Adipose tissue (tissue), 3 donors: ENCODE results near the gene CNKSR3. TPM values are rescaled to one million over a fixed set of nuclear protein-coding genes. Genes with fewer than 3 reads are reported as not detected.
"Not testable (repeated sequence)": the region's sequence is repeated elsewhere in the genome, so short reads cannot be mapped to it uniquely, and the experiment has no call there.

Experiments used
- H3K27ac ChIP-seq: one replicate; pipeline ENCODE4 v1.5.1; 2013; ENCODE audit warnings: low read depth, low read length
- WGBS, 3 donors: extraction: QIAGEN DNeasy Blood & Tissue Kit; methylation state at CpG; one replicate each; pipeline ENCODE4 v1.1.7; 2013; 5-methylcytosine and 5-hydroxymethylcytosine counted together
- polyA plus RNA-seq, 3 donors: library from polyadenylated mRNA; stranded (reverse); fragments of 200-250 nt; gene quantifications; one replicate each; pipeline ENCODE4 v1.2.3, GENCODE V29; 2013
- donor health status: healthy with polysubstance abuse.
- donor health status: Bipolar disorder and iron deficiency.
- donor health status: healthy.

CNKSR3 gene
- 1 to 10 TPM; 3.8 to 6.8 (median 6.5) TPM for polyA plus RNA-seq

- WGBS, 3 donors = 0 to 1% (median 1%) methylated on average over 62 to 86 of the region's 86 CpGs
- H3K27ac ChIP-seq = no peak within 1 kb of the TSS
Measured at GRCh38 chr6:154510144-154510905, at the start of gene CNKSR3. Gene CNKSR3, minus strand, starts transcription at chr6:154510685. Its CDS starts 571 bp downstream, at chr6:154510114.

DNA sequence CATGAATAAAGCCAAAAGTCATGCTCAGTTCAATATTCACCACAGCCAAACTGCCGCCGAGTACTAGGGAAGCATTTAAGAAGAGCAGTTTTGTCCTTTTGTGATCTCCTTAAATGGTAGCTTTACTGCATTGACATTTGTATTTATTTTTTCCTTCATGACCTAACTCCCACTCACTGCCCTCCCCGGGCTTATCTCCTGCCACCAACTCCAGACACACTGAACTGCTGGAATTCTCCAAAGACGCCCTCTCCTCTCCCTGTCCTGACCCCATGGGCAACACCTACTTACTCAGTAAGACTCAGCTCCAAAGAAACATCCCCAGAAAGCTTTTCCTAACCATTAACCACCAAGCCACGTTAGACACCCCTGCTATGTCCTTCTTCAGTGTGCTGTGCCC lies 48.5 kb upstream of the CNKSR3 start:
- WGBS, 3 donors = 55 to 69% (median 66%) methylated on average over 5 of the region's 5 CpGs

GRCh38 chr6:154558513-154558912 lies 48.0 kb upstream of the CNKSR3 start:
- 97 to 99% (median 98%) methylated on average over 6 of the region's 6 CpGs for WGBS, 3 donors

More for the DNA sequence above, 48.5 kb upstream of the CNKSR3 start:
- no peak overlapping the region for H3K27ac ChIP-seq

DNA sequence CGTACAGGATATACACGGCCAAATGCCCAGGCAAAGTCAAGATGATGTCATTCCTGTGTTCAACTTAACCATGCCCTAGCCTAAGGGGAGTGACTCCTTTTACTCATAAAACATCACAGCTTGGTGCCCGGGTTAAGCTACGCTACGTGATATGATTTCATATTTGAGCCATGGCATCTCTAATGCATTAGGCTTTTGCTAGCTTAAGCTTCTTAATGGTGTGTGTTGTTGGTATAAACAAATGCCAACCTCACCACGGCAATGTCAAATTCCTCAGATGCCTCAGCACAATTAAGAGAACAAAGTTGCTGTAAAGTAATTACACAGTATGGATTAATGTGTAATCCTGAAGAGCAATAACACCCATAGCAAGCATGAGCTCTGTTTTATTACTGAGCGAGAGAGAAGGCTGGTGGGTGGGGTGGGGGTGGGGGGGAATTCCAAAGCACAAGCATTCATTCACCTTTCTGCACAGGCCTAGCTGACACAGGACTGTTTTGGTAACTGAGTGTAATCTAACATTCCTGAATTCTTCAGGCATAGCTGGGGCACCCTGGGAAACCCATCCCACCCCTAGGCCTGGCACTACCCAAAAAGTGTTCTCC lies 44.7 kb upstream of the CNKSR3 start:
- WGBS, 3 donors = 69 to 85% (median 84%) methylated on average over 7 of the region's 7 CpGs
- no peak overlapping the region for H3K27ac ChIP-seq

More at GRCh38 chr6:154558513-154558912, 48.0 kb upstream of the CNKSR3 start:
- H3K27ac ChIP-seq = no peak overlapping the region

- 80 to 91% (median 91%) methylated on average over 6 of the region's 6 CpGs for WGBS, 3 donors
- H3K27ac ChIP-seq = no peak overlapping the region
Measured at GRCh38 chr6:154554491-154554890, 44.0 kb upstream of the CNKSR3 start.

- no peak overlapping the region for H3K27ac ChIP-seq
Measured at GRCh38 chr6:154550779-154551178, 40.3 kb upstream of the CNKSR3 start.

DNA sequence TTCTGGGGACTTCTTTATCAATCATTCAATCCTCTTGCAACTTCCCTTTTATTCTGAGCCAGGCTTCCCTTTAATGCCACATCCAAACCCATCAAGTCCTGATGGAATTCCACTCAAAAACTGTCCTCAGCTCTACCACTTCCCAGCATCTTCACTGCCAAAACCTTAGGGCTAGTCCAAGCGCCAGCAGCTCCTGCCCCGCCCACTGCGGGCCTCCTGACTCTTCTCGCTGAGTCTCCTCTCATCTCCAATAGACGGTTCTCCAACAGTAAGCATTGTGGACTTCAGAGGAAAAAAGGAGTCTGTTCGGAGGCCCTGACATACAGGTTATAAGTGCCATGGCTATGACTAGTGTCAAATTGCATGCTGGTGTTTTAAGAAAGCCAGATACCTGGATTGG lies 38.7 kb upstream of the CNKSR3 start:
- WGBS, 3 donors = 93 to 95% (median 94%) methylated on average over 6 of the region's 6 CpGs
- H3K27ac ChIP-seq = no peak overlapping the region

DNA sequence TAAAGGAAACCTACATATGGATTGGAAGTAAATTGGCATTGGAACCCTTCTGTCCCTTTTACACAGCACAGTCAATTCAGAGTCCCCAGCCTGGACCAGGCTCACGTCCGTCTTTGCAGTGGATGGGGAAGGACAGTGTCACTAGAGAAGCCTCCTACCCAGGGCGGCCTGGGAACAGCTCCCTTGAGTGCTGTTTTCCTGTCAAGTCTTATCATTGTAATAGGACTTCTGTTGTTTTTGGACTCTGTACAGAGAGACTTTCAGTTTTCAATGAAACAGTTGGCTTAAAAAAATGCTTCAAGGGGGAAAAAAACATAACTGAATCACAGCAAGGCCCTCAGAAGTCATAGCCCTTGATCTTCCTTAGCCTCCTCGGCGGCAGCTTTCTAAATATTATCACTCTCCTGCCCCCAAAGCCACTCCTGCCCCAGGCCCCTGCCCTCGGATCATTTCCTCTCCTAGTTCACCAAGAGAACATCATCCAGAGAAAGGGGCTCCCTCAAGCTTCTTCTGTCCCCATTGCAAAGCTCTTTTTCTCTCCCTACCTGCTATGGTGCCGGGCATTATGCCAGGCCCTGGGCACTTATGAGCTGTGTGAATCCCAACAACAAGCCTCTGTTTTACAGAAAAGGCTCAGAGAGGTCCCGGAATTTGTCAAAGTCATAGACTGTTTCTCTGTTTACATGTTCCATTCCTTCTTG lies 37.8 kb upstream of the CNKSR3 start:
- H3K27ac ChIP-seq = no peak overlapping the region
- WGBS, 3 donors = 24 to 49% (median 40%) methylated on average over 8 of the region's 8 CpGs

DNA sequence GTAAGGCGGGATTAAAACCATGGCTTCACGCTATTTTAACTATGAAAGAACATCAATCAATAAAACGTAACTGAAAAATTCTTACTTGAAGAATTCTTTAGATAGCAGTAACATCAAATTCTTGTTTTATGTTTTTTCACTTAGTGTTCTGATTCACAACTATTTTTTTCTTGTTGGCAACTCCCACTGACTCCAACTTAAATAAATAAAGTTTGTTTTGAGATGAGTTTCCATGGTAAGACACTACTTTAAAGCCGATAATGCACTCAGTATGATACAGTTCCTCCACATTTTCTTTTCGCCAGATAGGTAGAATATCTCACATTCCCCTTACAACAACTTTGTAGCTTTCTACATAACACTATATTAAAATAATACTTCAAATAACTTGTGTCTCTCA lies 33.1 kb upstream of the CNKSR3 start:
- WGBS, 3 donors = 82 to 91% (median 89%) methylated on average over 5 of the region's 5 CpGs
- H3K27ac ChIP-seq = no peak overlapping the region

DNA sequence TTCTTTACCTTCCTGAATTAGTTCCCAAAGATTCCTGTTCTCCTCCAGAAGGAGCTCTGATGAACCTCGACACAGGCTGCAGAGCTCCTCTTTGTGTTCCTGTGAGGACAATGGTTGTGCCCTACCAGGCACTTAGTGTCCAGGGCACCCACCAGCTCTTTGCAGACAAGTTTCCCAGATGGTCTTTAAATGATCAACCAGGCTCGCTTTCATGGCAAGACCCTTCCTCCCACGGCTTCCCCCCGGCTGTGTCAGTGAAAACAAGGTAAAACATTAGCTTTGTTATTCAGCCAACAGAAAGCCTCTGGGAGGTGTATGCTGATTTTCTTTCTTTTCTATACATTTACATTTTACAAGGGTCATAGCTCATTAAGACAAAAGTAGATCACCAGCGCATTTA lies 32.3 kb upstream of the CNKSR3 start:
- 78 to 87% (median 84%) methylated on average over 5 of the region's 5 CpGs for WGBS, 3 donors
- H3K27ac ChIP-seq = no peak overlapping the region

DNA sequence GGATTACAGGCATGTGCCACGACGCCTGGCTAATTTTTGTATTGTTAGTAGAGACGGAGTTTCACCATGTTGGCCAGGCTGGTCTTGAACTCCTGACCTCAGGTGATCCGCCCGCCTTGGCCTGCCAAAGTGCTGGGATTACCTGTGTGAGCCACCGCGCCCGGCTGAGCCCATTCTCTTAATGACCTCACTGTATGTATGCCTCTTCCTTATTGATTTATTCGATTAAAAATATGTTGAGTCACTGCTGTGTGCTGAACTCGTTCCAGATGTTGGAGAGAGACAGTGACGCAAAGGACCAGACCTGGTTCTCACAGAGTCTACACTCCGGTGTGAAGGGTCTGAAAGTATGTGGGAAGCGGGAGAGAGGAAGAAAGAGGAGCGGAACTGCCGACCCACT lies 31.4 kb upstream of the CNKSR3 start:
- WGBS, 3 donors = 96 to 97% (median 96%) methylated on average over 15 of the region's 15 CpGs
- H3K27ac ChIP-seq = not testable (repeated sequence)

- H3K27ac ChIP-seq = no peak overlapping the region
- 96 to 98% (median 98%) methylated on average over 9 of the region's 9 CpGs for WGBS, 3 donors
Measured at GRCh38 chr6:154539593-154540269, 29.2 kb upstream of the CNKSR3 start.

DNA sequence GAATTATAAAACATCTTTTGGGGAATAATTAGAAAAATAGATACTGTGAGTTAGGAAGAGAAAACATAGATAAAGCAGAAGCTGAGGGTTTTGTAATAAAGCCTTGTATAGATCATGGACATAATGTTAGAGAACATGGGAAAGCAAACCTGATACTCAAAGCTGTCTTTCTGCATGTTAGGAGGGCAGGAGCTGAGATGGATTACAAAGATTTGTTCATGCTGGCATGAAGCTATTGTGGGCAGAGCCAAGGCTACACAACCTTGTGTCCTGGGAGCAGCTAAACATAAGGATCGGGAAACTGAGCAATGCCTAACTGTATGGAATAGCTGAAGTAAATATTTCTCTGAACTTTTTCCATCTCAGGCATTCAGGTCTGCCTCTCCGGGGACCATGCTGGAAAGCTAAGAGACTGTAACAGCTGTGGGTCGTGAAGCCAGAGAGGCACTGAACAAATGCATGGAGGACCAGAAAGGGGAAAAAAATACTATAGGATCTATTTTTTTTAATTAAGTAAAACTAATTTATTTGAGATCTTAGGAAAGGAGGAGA lies 28.2 kb upstream of the CNKSR3 start:
- H3K27ac ChIP-seq = no peak overlapping the region
- 60 to 85% (median 66%) methylated on average over 3 of the region's 3 CpGs for WGBS, 3 donors

DNA sequence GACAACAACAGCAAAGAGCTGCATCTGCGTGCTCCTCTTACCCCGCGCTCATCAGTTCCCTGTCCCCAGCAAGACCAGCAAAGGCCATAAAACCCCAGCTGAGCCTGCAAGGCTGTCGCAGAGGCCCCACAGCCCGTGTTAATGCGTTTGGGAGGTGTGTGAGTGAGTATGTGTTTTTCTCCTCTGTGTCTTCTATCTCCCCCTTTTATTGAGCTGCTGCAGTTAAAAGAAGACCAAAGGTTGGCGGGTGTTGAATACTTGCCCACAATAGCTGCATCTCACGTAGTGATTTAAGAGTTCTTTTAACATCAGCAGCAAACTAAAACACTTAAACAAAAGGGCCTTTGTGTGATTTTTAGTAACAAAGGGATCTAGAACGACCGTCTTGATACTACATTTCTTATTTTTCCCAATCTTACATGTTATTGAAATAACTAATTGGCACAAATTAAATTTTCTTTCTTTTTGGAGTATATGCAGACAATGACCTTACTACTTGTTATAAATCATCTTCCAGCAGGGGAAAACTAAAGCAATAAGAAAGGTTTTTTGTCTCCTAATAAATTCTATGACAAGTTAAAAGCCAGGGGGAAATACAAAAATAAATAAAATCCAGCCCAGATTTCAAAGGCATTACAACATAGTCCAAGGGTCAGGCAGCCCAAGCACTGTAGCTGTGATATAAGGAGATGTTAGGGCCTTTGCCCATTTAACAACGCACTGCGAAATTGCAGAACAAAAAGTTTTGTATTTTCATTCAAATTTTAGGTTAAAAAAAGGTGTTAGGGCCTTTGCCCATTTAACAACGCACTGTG lies 27.2 kb upstream of the CNKSR3 start:
- WGBS, 3 donors = 77 to 87% (median 81%) methylated on average over 13 of the region's 13 CpGs
- H3K27ac ChIP-seq = no peak overlapping the region

- WGBS, 3 donors = 87 to 94% (median 89%) methylated on average over 3 of the region's 3 CpGs
- H3K27ac ChIP-seq = no peak overlapping the region
Measured at GRCh38 chr6:154536999-154537398, 26.5 kb upstream of the CNKSR3 start.

DNA sequence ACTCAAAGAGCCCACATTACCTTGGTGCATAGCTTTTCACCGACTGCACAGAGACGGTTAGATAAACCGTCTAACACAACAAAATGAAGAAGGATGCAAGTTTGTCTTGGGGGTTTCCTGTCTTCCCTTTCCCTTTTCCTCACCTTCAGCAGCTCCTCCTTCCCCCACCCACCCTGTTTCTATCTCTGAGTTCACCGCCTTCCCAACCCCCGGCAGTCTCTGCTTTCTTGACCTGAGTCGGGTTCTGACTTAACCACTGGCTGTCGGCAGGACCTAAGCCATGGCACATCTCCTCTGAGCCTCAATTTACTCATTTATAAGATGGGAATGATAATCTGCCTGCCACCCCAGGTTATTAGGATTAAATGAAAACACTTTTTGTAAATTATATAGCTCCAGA lies 25.8 kb upstream of the CNKSR3 start:
- H3K27ac ChIP-seq = no peak overlapping the region
- whole genome bisulfite sequencing, 3 donors = 81 to 92% (median 85%) methylated on average over 7 of the region's 7 CpGs

- 69 to 90% (median 84%) methylated on average over 2 of the region's 2 CpGs for WGBS, 3 donors
- H3K27ac ChIP-seq = no peak overlapping the region
Measured at GRCh38 chr6:154535851-154536250, 25.4 kb upstream of the CNKSR3 start.

DNA sequence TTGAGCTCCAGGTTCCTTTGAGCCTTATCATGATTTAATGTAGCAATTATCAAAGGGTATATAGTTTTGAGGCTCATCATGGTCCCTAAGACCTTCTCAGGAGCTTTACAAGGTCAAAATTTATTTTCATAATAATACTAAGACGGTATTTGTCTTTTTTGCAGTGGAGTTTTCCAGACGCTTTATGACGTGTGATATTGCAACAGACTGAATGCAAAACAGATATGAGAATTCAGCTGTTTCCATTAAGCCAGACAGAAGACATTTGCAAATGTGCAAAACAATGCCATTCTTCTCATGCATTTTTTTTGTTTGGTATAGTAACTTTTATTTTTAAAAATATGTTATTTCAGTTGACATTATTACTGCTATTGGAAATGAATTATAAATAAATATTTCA lies 24.7 kb upstream of the CNKSR3 start:
- H3K27ac ChIP-seq = no peak overlapping the region
- WGBS, 3 donors = 86 to 91% (median 89%) methylated on average over 3 of the region's 3 CpGs
